Cardiac fibroblast (primary cell): ENCODE measurements around the gene RPS24.

Experiments used
- DNase-seq, 2 donors: peaks; one replicate each; pipeline versions ENCODE4 v3.0.0 to v3.0.0-alpha.2; 2010; ENCODE audit warnings: low read depth in 2 of 2
- H3K4me3 ChIP-seq, 2 donors: replicated peaks in 1 of 2; 1 replicate in 1 of 2; 2 replicates in 1 of 2; pipeline ENCODE4 v1.5.1; 2011; ENCODE audit warnings: low read depth in 2 of 2, low read length in 2 of 2, mild to moderate bottlenecking in 2 of 2, moderate library complexity in 1 of 2
- TF ChIP-seq, protein P1 (sequence below): IDR thresholded peaks from one replicate; pipeline ENCODE4 v1.5.1; 2011; ENCODE audit warnings: low read depth, mild to moderate bottlenecking, low read length, inconsistent platforms

Gene RPS24

DNA sequence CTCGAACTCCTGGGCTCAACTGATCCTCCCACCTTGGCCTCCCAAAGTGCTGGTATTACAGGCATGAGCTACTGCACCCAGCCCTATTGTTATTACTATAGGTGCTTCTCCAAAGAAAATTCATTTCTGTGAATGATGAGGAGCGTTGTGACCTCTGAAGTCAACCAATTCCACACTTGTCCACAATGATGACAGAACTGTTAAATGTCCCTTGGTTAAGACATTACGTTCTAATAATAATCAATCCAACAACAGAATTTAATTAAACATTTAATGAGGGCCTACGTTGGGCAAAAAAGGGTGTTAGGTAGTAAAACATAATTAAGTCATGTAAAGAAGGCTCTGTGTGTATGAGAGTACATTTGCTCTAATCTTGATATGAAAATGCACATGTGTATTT, 22.6 kb upstream of the RPS24 start:
- H3K4me3 ChIP-seq: no peak overlapping the region
- DNase-seq: no peak
- TF ChIP-seq, protein P1, sequence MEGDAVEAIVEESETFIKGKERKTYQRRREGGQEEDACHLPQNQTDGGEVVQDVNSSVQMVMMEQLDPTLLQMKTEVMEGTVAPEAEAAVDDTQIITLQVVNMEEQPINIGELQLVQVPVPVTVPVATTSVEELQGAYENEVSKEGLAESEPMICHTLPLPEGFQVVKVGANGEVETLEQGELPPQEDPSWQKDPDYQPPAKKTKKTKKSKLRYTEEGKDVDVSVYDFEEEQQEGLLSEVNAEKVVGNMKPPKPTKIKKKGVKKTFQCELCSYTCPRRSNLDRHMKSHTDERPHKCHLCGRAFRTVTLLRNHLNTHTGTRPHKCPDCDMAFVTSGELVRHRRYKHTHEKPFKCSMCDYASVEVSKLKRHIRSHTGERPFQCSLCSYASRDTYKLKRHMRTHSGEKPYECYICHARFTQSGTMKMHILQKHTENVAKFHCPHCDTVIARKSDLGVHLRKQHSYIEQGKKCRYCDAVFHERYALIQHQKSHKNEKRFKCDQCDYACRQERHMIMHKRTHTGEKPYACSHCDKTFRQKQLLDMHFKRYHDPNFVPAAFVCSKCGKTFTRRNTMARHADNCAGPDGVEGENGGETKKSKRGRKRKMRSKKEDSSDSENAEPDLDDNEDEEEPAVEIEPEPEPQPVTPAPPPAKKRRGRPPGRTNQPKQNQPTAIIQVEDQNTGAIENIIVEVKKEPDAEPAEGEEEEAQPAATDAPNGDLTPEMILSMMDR: no peak

DNA sequence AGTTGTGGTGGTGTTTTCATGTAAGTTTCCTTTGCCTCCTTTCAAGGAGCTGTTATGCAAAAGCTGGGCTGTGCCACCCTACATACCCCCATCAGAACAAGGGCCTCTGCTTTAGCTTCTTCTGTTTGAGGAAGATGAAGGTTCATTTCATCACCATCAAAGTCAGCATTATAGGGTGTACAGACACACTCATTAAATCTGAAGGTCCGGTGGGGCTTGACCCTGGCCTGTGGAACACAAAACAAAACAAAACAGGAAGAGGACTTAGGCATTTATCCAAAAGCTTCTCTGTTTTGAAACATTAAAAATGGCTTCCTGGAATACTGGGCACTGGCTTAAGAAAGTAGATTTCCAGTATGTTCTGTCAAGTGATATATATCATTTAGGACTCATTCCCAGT, 20.1 kb upstream of the RPS24 start:
- TF ChIP-seq, protein P1: no peak
- H3K4me3 ChIP-seq: no peak overlapping the region
- no peak for DNase-seq

DNA sequence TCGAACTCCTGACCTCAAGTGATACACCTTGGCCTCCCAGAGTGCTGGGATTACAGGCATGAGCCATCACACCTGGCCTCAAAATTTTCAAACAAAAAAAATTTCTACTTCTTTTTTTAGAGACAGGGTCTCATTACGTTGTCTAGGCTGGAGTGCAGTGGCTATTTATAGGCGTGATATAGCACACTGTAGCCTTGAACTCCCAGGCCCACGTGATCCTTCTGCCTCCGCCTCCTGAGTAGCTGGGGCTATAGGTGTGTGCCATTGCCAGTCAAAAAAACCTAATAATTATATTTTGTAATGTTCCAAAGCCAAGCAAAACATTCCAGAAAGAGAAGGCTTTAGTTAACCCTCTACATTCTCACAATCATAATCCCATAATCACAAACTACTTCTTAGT, 18.1 kb upstream of the RPS24 start:
- TF ChIP-seq, protein P1: no peak
- no peak for DNase-seq
- H3K4me3 ChIP-seq: no peak overlapping the region

DNA sequence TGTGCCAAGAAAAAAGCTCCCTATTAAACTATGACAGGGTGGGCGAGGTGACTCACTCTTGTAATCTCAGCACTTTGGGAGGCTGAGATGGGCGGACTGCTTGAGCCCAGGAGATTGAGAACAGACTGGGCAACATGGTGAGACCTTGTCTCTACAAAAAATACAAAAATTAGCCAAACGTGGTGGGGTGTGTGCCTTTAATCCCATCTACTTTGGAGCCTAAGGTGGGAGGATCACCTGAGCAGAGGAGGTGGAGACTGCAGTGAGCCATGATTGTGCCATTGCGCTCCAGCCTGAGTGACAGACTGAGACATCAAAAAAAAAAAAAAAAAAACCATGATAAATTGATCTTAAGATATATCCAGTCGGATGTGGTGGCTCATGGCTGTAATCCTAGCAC, 15.8 kb upstream of the RPS24 start:
- TF ChIP-seq, protein P1: no peak
- no peak overlapping the region for H3K4me3 ChIP-seq
- DNase-seq: no peak

DNA sequence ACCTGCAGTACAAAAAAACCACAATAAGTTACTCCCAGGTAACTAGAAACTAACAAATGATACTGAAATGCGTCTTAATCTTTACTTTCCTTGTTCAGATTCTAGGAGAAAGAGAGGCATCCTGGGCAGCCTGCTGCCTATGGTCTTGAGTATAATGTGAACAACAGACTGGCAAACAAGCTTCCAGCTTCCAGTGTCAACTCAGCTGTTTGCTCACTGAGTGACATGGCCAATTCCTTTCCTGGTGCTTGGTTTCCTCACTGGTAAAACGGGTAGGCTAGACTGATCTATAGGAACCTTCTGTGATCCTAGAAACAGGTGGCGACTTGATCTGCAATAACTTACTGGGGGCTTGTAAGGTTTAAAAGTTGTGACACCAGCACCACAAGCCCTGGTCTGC, 14.4 kb upstream of the RPS24 start:
- TF ChIP-seq, protein P1: no peak
- no peak for DNase-seq
- H3K4me3 ChIP-seq: no peak overlapping the region

DNA sequence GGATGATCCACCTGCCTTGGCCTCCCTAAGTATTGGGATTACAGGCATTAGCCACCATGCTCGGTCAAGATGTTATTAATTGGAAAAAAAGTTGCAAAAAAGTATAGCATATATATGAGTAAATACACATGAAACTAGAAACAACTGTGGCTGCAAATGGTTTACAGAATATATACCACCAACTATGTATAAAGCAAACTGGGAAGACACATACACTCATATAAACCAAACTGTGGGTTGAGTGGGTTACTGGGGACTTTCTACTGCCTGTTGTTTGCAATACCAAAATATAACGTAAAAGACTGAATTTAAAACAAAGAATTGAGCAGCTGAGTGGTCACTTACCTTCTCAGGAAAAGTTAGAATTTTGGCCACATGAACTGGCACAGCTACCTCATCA, 12.5 kb upstream of the RPS24 start:
- no peak for DNase-seq
- TF ChIP-seq, protein P1: no peak
- H3K4me3 ChIP-seq: no peak overlapping the region

DNA sequence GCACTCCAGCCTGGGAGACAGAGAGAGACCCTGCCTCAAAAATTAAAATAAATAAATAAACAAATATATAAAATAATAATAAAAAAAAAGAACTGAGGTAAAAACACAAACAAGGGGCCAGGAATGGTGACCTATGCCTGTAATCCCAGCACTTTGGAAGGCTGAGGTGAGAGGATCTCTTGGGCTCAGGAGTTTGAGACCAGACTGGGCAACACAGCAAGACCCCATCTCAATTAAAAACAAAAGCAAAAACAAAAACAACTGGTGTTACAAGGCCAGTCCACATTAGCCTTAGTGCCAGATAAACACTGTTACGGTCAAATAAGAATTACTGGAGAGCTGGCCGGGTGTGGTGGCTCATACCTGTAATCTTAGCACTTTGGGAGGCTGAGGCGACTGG, 9.9 kb upstream of the RPS24 start:
- no peak overlapping the region for H3K4me3 ChIP-seq
- TF ChIP-seq, protein P1: no peak
- DNase-seq: no peak
